Retinal pigment epithelial cell (primary cell): ENCODE data around the gene CFAP61.
"Not testable (repeated sequence)": the region's sequence is repeated elsewhere in the genome, so short reads cannot be mapped to it uniquely, and the experiment has no call there.

Experiments used
- DNase-seq: peaks from one replicate; pipeline ENCODE4 v3.0.0-alpha.2; 2010; ENCODE audit warnings: low read depth
- H3K4me3 ChIP-seq: 2 replicates; pipeline ENCODE4 v1.5.1; 2011; ENCODE audit warnings: mild to moderate bottlenecking, low read length, control low read depth, moderate library complexity
- TF ChIP-seq, protein P1 (sequence below): conservative IDR thresholded peaks from 2 replicates; pipeline ENCODE4 v1.5.1; 2011; ENCODE audit warnings: low read depth, low read length, control low read depth, inconsistent platforms

Gene CFAP61

DNA sequence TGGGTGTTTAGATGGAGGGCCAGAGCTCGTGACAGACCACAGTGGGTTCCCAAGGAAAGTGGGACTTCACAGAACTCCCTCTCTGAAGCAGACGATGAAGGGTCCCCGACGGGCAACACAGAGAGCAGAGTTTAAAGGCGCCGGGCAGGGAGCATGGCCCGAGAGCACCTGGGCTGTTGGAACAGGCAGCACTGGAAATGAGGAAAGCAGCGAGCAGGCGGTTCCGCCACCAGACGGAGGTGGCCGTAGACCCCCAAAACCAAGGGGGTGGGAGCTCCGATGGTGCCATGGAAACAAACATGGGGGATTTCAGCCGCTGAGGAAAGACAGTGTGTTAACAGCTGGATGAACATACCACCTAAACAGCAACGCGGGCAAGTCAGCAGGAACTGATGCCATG, 288.1 kb downstream of the CFAP61 start:
- H3K4me3 ChIP-seq: no peak overlapping the region
- DNase-seq: no peak
- TF ChIP-seq, protein P1, sequence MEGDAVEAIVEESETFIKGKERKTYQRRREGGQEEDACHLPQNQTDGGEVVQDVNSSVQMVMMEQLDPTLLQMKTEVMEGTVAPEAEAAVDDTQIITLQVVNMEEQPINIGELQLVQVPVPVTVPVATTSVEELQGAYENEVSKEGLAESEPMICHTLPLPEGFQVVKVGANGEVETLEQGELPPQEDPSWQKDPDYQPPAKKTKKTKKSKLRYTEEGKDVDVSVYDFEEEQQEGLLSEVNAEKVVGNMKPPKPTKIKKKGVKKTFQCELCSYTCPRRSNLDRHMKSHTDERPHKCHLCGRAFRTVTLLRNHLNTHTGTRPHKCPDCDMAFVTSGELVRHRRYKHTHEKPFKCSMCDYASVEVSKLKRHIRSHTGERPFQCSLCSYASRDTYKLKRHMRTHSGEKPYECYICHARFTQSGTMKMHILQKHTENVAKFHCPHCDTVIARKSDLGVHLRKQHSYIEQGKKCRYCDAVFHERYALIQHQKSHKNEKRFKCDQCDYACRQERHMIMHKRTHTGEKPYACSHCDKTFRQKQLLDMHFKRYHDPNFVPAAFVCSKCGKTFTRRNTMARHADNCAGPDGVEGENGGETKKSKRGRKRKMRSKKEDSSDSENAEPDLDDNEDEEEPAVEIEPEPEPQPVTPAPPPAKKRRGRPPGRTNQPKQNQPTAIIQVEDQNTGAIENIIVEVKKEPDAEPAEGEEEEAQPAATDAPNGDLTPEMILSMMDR: no peak

DNA sequence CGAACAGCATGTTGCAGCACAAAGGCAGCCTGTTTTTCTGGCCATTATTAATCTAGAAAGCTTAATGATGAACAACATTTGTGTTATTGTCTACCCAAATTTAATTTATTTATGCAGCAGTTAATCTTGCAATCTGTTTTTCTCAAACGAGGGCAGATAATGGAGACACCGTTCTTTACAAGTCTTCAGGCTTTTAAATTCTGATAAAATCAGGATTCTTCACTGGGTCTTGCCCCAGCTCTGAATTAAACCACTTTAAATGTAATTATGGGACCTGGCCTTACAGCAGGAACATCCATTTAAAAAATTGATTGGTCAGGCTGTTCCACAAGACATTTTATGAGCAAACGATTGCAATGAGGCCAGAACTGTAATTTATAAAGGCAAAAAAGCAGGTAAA, 289.0 kb downstream of the CFAP61 start:
- no peak overlapping the region for H3K4me3 ChIP-seq
- TF ChIP-seq, protein P1: no peak
- DNase-seq: no peak

DNA sequence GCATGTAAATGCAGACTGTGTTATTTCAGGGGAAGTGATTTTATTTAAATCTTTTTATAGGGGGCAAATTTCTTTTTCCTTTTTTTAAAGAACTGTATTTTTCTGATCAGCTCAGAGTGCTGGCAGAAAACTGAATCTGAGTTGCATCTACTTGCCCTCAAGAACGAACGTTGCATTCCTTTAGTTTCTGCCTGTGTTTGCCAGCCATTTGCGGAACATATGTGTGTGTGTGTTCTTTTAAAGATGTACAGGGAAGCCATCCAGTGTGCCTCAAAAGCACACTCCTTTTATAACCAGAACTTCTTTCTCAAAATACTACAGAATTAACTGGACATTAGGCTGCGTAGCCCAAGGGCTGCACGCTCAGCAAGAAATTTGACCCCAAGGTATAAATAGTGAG, 289.7 kb downstream of the CFAP61 start:
- no peak overlapping the region for H3K4me3 ChIP-seq
- TF ChIP-seq, protein P1: no peak
- DNase-seq: no peak

GRCh38 chr20:20343932-20344331, 291.6 kb downstream of the CFAP61 start:
- no peak overlapping the region for H3K4me3 ChIP-seq
- TF ChIP-seq, protein P1: no peak

DNA sequence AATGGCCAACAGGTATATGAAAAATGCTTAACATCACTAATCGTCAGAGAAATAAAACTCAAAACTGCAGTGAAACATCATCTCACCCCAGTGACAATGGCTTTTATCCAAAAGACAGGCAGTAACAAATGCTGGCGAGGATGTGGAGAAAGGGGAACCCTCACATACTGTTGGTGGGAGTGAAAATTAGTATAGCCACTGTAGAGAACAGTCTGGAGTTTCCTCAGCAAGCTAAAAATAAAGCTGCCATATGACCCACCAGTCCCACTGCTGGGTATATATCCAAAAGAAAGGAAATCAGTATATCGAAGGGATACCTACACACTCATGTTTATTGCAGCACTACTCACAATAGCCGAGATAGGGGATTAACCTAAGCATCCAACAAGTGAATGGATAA, 292.1 kb downstream of the CFAP61 start:
- TF ChIP-seq, protein P1: no peak
- no peak for DNase-seq
- no peak overlapping the region for H3K4me3 ChIP-seq

More at GRCh38 chr20:20343932-20344331, 291.6 kb downstream of the CFAP61 start:
- no peak for DNase-seq

DNA sequence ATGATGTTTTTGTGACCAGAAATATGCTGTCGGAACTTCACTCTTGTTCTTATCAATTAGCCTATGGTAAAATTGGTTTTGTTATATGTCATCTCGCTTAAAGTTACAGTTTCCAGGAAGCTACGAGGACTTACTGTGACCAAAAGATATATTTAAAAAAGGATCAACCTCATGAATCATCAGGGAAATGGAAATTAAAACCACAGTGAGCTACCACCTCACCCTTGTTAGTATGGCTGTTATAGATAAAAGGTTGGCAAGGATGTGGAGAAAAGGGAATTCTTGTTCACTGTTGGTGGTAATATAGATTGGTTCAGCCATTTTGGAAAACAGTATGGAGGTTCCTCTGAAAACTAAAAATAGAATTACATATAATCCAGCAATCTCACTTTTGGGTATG, 301.2 kb downstream of the CFAP61 start:
- H3K4me3 ChIP-seq: no peak overlapping the region
- DNase-seq: no peak
- TF ChIP-seq, protein P1: no peak

- H3K4me3 ChIP-seq, DNase-seq: not testable (repeated sequence)
These were observed 303.2 kb downstream of the CFAP61 start for GRCh38 chr20:20355503-20355902.

GRCh38 chr20:20358801-20359200, 306.5 kb downstream of the CFAP61 start:
- DNase-seq: no peak
- TF ChIP-seq, protein P1: no peak
- H3K4me3 ChIP-seq: no peak overlapping the region
